Measurements from ENCODE around the gene SLPI.

GRCh38 chr20:45230631-45231030, 23.7 kb downstream of the SLPI start:
- TF ChIP-seq CTCF (IDR thresholded peaks at IDR 0.05 in 8 of 11, conservative IDR thresholded peaks at IDR 0.05 in 3 of 11) (no peak), POLR2AphosphoS5 (IDR thresholded peaks at IDR 0.05) (no peak), POLR2A (IDR thresholded peaks at IDR 0.05) (no peak)

Data from spleen (tissue), 7 donors.